HG03280 (cell line): ENCODE measurements around the gene AGFG2.
"Not testable (repeated sequence)": the region's sequence is repeated elsewhere in the genome, so short reads cannot be mapped to it uniquely, and the experiment has no call there.

Source experiments
- ATAC-seq: cut with Tn5 transposase; IDR thresholded peaks from one replicate; pipeline ENCODE4 v1.9.1; 2021; ENCODE audit warnings: mild to moderate bottlenecking, moderate library complexity; ENCODE audit not compliant: unreplicated experiment

Gene AGFG2

DNA sequence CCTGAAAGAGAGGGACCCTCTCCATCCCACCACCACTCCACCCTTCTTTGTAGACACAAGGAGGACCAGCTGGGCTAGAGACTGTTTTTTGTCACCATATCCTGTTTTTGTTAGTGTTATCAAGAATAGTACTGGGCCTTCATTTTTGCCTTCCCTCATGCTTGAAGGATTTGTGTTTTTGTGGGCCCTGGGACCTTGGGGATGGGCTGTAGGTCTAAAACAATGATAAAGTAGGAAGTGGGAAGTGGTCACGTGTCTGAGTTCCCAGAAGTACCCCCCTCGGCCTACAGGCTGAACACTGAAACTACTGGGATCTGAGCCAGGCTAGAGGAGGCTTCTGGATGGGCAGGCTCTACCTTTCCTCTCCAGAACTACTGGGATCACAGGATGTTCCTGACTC lies 8.9 kb downstream of the AGFG2 start:
- ATAC-seq: no peak

DNA sequence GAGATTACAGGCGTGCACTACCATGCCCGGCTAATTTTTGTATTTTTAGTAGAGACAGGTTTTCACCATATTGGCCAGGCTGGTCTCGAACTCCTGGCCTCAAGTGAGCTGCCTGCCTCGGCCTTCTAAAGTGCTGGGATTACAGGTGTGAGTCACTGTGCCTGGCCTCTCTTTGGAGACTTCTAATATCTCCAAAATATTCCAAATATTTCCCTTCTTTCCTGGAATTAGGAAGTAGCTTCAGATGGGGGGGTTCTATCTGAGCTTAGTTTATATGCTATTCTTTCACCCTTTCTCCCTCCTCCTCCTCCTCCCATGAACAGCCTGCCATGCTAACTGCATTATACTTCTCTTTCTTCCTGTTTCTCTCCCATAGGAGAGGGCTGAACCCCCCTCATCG lies 9.4 kb downstream of the AGFG2 start:
- ATAC-seq: not testable (repeated sequence)

GRCh38 chr7:100552532-100552931 lies 13.5 kb downstream of the AGFG2 start:
- no peak for ATAC-seq

DNA sequence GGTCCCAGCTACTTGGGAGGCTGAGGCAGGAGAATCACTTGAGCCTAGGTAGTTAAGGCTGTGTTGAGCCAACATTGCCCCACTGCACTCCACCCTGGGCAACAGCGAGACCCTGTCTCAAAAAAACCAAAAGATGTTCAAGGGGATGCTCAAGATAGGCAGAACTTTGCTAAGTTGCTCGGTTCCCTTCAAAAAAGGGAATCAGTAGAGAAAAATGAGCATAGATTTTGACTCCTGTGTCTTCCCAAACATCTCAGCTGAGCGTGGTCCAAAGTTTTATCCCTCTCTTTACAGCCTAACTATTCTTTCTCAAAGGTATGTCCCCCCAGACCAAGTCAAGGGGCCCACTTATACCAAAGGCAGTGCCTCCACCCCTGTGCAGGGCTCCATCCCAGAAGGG lies 14.0 kb downstream of the AGFG2 start:
- ATAC-seq: no peak

- no peak for ATAC-seq
Measured at GRCh38 chr7:100555701-100556100, 16.7 kb downstream of the AGFG2 start.

- ATAC-seq: no peak
Measured at GRCh38 chr7:100556541-100556940, 17.5 kb downstream of the AGFG2 start.

- ATAC-seq: no peak
Measured at GRCh38 chr7:100559127-100559526, 20.1 kb downstream of the AGFG2 start.

DNA sequence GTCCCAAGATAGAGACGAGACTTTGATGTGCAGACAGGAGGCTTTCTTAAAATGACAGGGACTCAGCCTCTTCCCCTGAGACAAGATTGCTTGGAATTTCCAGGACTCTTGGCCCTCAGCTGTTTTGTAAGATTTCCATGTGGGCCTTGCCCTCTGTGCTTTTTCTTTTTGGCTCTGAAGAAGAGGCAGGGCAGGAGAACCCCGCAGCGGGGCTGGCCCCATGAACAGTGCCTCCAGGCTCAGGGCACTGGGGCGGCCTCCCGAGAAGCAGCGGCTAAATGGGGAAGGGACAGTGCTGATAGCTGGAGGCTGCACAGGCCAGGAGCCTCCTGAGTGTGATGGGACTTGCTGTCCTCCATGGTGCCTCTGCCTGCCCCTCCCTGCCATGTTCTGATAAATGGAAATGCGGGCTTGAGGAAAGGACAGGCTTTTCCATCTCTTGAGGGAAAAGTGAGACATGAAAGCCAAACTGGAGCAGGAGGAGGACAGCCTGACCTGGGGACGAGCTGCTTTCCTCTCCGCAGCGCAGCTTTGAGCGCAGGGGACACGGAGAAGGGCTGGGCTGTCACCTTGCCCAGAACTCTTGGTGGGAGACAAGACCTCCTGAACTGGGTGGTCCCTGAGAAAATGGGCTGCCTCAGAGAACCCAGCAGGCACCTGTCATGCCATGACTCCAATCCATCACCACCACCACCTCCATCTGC lies 22.6 kb downstream of the AGFG2 start:
- no peak for ATAC-seq

DNA sequence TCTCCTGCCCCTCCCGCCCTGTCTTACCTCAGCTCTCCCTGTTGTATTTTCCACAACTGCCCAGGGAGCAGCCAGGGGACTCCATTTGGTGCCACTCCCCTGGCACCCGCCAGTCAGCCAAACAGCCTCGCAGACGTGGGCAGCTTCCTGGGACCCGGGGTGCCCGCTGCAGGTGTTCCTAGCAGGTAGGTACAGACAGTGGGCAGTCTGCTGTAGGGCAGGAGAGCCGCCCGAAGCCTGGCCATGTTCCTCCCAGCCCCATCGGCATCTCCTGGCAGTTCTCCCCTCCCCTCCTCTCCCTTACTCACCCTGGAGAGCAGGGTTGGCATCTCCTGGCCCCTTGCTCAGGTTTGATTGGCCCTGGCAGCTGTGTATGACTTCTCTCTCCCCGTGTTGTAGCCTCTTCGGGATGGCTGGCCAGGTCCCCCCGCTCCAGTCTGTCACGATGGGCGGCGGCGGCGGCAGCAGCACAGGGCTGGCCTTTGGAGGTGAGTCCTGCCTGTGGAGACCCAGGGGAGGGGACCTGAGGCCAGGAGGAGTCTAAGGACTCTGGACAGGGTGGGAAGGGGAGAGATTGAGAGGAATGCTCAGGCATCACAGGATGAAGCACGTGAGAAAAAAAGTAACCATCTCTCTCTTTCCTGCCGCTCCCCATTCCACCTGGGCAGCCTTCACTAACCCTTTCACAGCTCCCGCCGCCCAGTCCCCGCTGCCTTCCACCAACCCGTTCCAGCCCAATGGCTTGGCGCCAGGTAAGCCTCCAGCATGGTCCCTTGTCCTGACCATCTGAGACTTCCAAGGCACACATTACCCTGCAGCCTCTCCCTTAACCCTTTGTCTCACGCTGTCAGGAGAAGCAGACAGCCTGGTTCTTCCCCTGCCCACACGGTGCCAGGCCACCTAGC lies 23.4 kb downstream of the AGFG2 start:
- no peak for ATAC-seq

DNA sequence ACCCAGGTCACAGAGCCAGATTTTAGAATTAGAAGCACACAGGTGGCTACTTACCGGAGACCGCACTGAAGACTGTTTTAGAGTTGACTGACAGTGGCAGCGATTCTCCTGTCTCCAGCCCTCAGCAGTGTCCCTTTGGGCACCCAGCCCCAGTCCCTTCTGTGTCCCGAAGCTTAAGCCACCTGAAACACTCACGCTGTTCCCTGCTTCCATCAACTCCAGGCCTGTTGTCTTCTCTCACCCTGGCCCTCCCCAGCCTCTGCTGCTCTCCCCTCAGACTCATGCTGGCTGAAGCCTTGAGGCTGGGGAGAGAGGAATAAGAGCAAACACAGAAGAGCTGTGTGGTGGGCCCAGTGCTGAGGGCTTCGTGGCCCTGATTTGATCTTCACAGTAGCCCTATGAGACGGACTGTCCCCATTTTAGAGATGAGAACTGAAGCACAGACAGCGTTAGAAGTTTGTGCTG lies 24.1 kb downstream of the AGFG2 start:
- no peak for ATAC-seq

DNA sequence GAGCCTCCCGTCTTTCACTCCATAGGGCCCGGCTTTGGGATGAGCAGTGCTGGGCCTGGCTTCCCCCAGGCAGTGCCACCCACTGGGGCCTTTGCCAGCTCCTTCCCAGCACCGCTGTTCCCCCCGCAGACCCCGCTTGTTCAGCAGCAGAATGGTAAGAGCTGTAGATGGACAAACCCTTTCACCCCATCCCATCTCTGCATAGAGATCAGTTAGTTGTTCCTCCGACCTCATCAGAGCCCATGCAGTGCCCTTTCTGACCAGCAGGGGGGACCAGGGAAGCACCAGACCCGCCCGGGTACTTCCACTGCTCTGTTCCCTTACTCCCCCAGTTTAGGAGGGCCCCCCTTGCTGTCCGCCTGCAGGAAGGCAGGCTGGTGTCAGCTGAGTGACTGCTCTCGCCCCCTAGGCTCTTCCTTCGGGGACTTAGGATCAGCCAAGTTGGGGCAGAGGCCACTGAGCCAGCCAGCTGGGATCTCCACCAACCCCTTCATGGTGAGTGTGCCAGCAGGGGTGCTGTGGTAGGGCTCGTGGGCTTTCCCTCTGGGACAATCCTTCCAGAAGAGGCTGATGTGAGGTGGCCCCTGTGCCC lies 24.9 kb downstream of the AGFG2 start:
- ATAC-seq: no peak

DNA sequence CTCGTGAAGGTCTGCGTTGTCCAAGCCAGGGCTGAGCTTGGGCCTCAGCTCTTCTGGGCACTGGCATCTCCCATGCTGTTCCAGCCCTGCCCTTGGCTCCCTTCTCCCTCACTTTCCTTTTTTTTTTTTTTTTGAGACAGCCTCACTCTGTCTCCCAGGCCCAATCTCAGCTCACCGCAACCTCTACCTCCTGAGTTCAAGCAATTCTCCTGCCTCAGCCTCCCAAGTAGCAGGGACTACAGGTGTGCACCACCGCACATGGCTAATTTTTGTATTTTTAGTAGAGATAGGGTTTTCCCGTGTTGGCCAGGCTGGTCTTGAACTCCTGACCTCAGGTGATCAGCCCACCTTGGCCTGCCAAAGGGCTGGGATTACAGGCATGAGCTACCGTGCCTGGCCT lies 25.4 kb downstream of the AGFG2 start:
- not testable (repeated sequence) for ATAC-seq

DNA sequence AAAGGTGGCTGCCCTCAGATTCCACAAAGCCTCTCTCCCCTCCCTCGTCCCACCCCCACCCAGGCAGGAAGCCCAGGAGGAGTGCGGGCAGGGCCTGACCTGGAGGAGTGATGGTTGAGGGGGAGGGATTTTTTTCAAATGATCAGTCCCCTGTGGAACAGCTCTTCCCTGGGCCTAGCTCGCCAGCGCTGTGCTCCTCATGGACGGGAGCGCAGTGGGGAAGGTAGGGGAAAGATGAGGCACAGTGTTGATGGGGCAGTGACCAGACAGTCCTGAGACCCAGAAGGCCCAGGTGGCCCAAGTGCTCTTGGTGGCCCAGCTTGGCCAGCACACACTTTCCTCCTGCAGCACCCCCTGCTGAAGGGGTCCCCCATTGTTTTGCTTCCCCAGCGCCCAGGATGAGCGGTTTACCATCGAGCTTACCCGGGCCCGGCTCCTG lies 26.1 kb downstream of the AGFG2 start:
- no peak for ATAC-seq

- no peak for ATAC-seq
Measured at GRCh38 chr7:100566018-100566531, 27.1 kb downstream of the AGFG2 start.

- ATAC-seq: no peak
Measured at GRCh38 chr7:100567031-100567730, 28.2 kb downstream of the AGFG2 start.

DNA sequence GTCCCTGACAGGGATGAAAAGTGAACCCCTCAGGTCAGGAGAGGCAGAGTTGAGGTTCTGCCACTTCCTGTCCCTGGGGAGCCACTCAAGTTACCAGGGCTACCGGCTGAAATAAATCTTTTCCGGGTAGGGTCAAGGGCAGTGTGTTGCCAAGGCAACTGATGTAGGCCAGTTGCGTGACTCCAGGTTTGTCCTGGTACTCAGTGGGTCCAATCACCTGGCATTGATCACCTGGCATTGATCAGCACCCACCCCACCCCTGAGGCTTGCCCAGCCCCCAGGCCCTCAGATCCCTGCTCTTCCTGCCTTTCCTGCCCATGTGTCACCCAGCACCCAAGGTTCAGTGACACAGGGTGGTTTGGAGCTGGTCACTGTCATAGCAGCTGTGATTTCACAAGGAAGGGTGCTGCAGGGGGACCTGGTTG lies 28.8 kb downstream of the AGFG2 start:
- ATAC-seq: no peak

- ATAC-seq: no peak
Measured at GRCh38 chr7:100568176-100568895, 29.3 kb downstream of the AGFG2 start.

- ATAC-seq: peak; percentile 46
Measured at GRCh38 chr7:100568896-100569844, 30.2 kb downstream of the AGFG2 start.
